ENCODE measurements around the gene CBX1. TPM values are rescaled to one million over a fixed set of nuclear protein-coding genes. Genes with fewer than 3 reads are reported as not detected.
A peak's percentile ranks its signal among the peaks of the same experiment; 100 is the strongest.
"Not testable (repeated sequence)": the region's sequence is repeated elsewhere in the genome, so short reads cannot be mapped to it uniquely, and the experiment has no call there.

Gene CBX1
- total RNA-seq, 1 experiment from 2014 or later = 54.5 TPM

- DNase-seq (ENCODE audit: low spot score) = no peak
- in situ Hi-C loops (cut with HindIII; ENCODE audit: low sequenced_read_pairs) = loop anchor here (10.0 kb wide), 1 partner anchor 280 kb away; no protein-coding TSS in a partner anchor
Observed at GRCh38 chr17:48084932-48085331, 16.3 kb downstream of the CBX1 start.

- in situ Hi-C loops (cut with HindIII; ENCODE audit: low sequenced_read_pairs) = loop anchor here (10.0 kb wide), 1 partner anchor 283 kb away; no protein-coding TSS in a partner anchor
Observed at GRCh38 chr17:48081858-48082257, 19.4 kb downstream of the CBX1 start.

GRCh38 chr17:48077152-48077551 lies 24.1 kb downstream of the CBX1 start:
- DNase-seq (ENCODE audit: low spot score); in situ Hi-C loops (cut with HindIII; ENCODE audit: low sequenced_read_pairs): not testable (repeated sequence)

More at GRCh38 chr17:48081858-48082257, 19.4 kb downstream of the CBX1 start:
- DNase-seq (ENCODE audit: low spot score) = no peak

GRCh38 chr17:48074322-48075081 lies 26.8 kb downstream of the CBX1 start:
- in situ Hi-C loops (cut with HindIII; ENCODE audit: low sequenced_read_pairs) = no loop called here
- DNase-seq (ENCODE audit: low spot score) = peak; percentile 82

GRCh38 chr17:48073566-48074094 lies 27.6 kb downstream of the CBX1 start:
- in situ Hi-C loops (cut with HindIII; ENCODE audit: low sequenced_read_pairs); DNase-seq (ENCODE audit: low spot score): not testable (repeated sequence)

- in situ Hi-C loops (cut with HindIII; ENCODE audit: low sequenced_read_pairs); DNase-seq (ENCODE audit: low spot score): not testable (repeated sequence)
Observed at GRCh38 chr17:48072811-48073210, 28.5 kb downstream of the CBX1 start.

GRCh38 chr17:48071654-48072053 lies 29.6 kb downstream of the CBX1 start:
- DNase-seq (ENCODE audit: low spot score) = no peak
- in situ Hi-C loops (cut with HindIII; ENCODE audit: low sequenced_read_pairs) = no loop called here

GRCh38 chr17:48070195-48070594 lies 31.1 kb downstream of the CBX1 start:
- in situ Hi-C loops (cut with HindIII; ENCODE audit: low sequenced_read_pairs) = no loop called here
- no peak for DNase-seq (ENCODE audit: low spot score)

GRCh38 chr17:48068491-48068961 lies 32.8 kb downstream of the CBX1 start:
- DNase-seq (ENCODE audit: low spot score) = no peak
- in situ Hi-C loops (cut with HindIII; ENCODE audit: low sequenced_read_pairs) = no loop called here

GRCh38 chr17:48067808-48068207 lies 33.5 kb downstream of the CBX1 start:
- DNase-seq (ENCODE audit: low spot score); in situ Hi-C loops (cut with HindIII; ENCODE audit: low sequenced_read_pairs): not testable (repeated sequence)

- no peak for DNase-seq (ENCODE audit: low spot score)
- in situ Hi-C loops (cut with HindIII; ENCODE audit: low sequenced_read_pairs) = no loop called here
Observed at GRCh38 chr17:48067245-48067644, 34.0 kb downstream of the CBX1 start.

GRCh38 chr17:48066656-48067055 lies 34.6 kb downstream of the CBX1 start:
- in situ Hi-C loops (cut with HindIII; ENCODE audit: low sequenced_read_pairs) = no loop called here

GRCh38 chr17:48066192-48066591 lies 35.1 kb downstream of the CBX1 start:
- DNase-seq (ENCODE audit: low spot score) = no peak
- in situ Hi-C loops (cut with HindIII; ENCODE audit: low sequenced_read_pairs) = no loop called here

More at GRCh38 chr17:48066656-48067055, 34.6 kb downstream of the CBX1 start:
- no peak for DNase-seq (ENCODE audit: low spot score)

- in situ Hi-C loops (cut with HindIII; ENCODE audit: low sequenced_read_pairs) = no loop called here
- DNase-seq (ENCODE audit: low spot score) = no peak
Observed at GRCh38 chr17:48064638-48065037, 36.6 kb downstream of the CBX1 start.

GRCh38 chr17:48062273-48062672 lies 39.0 kb downstream of the CBX1 start:
- in situ Hi-C loops (cut with HindIII; ENCODE audit: low sequenced_read_pairs) = no loop called here
- no peak for DNase-seq (ENCODE audit: low spot score)

GRCh38 chr17:48060249-48060648 lies 41.0 kb downstream of the CBX1 start:
- in situ Hi-C loops (cut with HindIII; ENCODE audit: low sequenced_read_pairs) = no loop called here
- no peak for DNase-seq (ENCODE audit: low spot score)

- no peak for DNase-seq (ENCODE audit: low spot score)
- in situ Hi-C loops (cut with HindIII; ENCODE audit: low sequenced_read_pairs) = no loop called here
Observed at GRCh38 chr17:48059125-48059668, 42.1 kb downstream of the CBX1 start.

- in situ Hi-C loops (cut with HindIII; ENCODE audit: low sequenced_read_pairs) = no loop called here
- DNase-seq (ENCODE audit: low spot score) = no peak
Observed at GRCh38 chr17:48058393-48059124, 42.7 kb downstream of the CBX1 start.

GRCh38 chr17:48057626-48058025 lies 43.7 kb downstream of the CBX1 start:
- DNase-seq (ENCODE audit: low spot score) = no peak
- in situ Hi-C loops (cut with HindIII; ENCODE audit: low sequenced_read_pairs) = no loop called here

GRCh38 chr17:48056879-48057278 lies 44.4 kb downstream of the CBX1 start:
- DNase-seq (ENCODE audit: low spot score) = no peak
- in situ Hi-C loops (cut with HindIII; ENCODE audit: low sequenced_read_pairs) = no loop called here
